GM23248 (cell line): ENCODE measurements around the gene RRP36.

Source experiments
- EZH2 ChIP-seq: fragments of 200-600 bp; sonication (generic); IDR thresholded peaks from 2 replicates; pipeline ENCODE4 v1.6.1; 2018; ENCODE audit warnings: antibody characterized with exemption, mild to moderate bottlenecking; ENCODE audit not compliant: insufficient read depth, poor library complexity, severe bottlenecking
- EZH2phosphoT487 ChIP-seq: fragments of 200-600 bp; sonication (generic); IDR thresholded peaks from 2 replicates; pipeline ENCODE4 v1.6.1; 2018; ENCODE audit warnings: antibody characterized with exemption, moderate library complexity, mild to moderate bottlenecking, low read depth; ENCODE audit not compliant: insufficient read depth

DNA sequence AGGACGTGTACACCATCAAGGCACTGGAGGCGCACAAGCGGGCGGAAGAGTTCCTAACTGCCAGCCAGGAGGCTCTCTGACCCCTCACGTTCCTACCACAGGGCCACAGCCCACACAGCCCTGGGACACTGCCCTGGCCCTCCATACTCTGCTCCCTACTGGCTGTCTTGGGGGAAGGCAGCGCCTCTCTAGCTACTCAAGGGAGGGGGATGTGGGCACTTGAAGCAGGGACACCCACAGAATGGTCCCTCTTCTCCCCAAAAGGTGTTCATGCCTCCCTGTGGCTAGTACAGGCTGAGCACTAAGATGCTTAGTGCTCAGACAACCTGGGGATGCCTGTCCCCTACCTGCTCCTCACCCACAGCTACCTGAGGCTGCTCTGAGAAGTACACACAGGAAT, 10.2 kb upstream of the RRP36 start:
- TF ChIP-seq EZH2phosphoT487 = no peak
- no peak for TF ChIP-seq EZH2
